GM12878 (cell line): ENCODE data around the gene AMDHD2. TPM values are rescaled to one million over a fixed set of nuclear protein-coding genes. Genes with fewer than 3 reads are reported as not detected.

Experiments
- ATAC-seq: fragments of 200-7000 bp; cut with Tn5 transposase; 3 replicates; pipeline ENCODE4 v1.9.1; 2020; ENCODE audit warnings: mild to moderate bottlenecking, moderate library complexity
- BruUV-seq: library from RNA; stranded (reverse); fragments of 400-500 nt; replicated peaks from 2 replicates; lab custom pipeline; 2021; lab: Mats Ljungman, UMichigan
- CTCF ChIA-PET: fragments of 300-600 bp; sonication (Branson Sonifier 250); formaldehyde crosslinking; extraction: SDS; loops from one replicate; lab custom pipeline; 2021; ENCODE audit warnings: inconsistent platforms; lab: Yijun Ruan, JAX
- POLR2A ChIA-PET: fragments of 350-600 bp; formaldehyde crosslinking; extraction: SDS; loops from one replicate; lab custom pipeline; 2021; ENCODE audit warnings: inconsistent platforms; lab: Charles Lee
- RAD21 ChIA-PET: fragments of 300-600 bp; sonication (Branson Sonifier 250); formaldehyde crosslinking; loops from one replicate; lab custom pipeline; 2023; ENCODE audit warnings: antibody characterized with exemption; ENCODE audit not compliant: unreplicated experiment; lab: Charles Lee
- SMC1A ChIA-PET: fragments of 300-600 bp; sonication (Branson Sonifier 250); formaldehyde crosslinking; loops from one replicate; lab custom pipeline; 2023; ENCODE audit not compliant: unreplicated experiment, uncharacterized antibody; lab: Charles Lee
- DNase-seq: peaks from one replicate; pipeline ENCODE4 v3.0.0-alpha.2; 2011; ENCODE audit warnings: low read depth, low spot score
- FAIRE-seq: peaks from 3 replicates; lab custom pipeline; 2011; peaks lifted over from hg19 to GRCh38; lab: Jason Lieb, UNC
- H2AFZ ChIP-seq: 2 replicates; pipeline ENCODE4 v1.6.0; 2011; ENCODE audit warnings: low read depth, low read length, control low read depth; ENCODE audit not compliant: control insufficient read depth
- H3K27ac ChIP-seq: 2 replicates; pipeline ENCODE4 v1.5.1; 2011; ENCODE audit warnings: control low read depth; ENCODE audit not compliant: control insufficient read depth, insufficient read depth
- H3K27me3 ChIP-seq, 2 experiments: replicated peaks in 1 of 2; 2 replicates each; pipeline versions ENCODE4 v1.6.0 to v1.6.1; 2011; ENCODE audit warnings: low read length in 1 of 2; ENCODE audit not compliant: control insufficient read depth in 2 of 2, insufficient read depth in 2 of 2
- H3K36me3 ChIP-seq, 2 experiments: 2 replicates each; pipeline ENCODE4 v1.5.1; 2011; ENCODE audit warnings: low read length in 1 of 2; ENCODE audit not compliant: control insufficient read depth in 2 of 2, insufficient read depth in 2 of 2
- H3K4me1 ChIP-seq: 2 replicates; pipeline ENCODE4 v1.6.1; 2011; ENCODE audit warnings: mild to moderate bottlenecking, low read length, moderate library complexity, mixed read lengths; ENCODE audit not compliant: control insufficient read depth, insufficient read depth
- H3K4me2 ChIP-seq: 2 replicates; pipeline ENCODE4 v1.6.0; 2011; ENCODE audit warnings: control low read depth; ENCODE audit not compliant: control insufficient read depth, insufficient read depth
- H3K4me3 ChIP-seq: fragments of 200-600 bp; sonication (generic); 2 replicates; pipeline ENCODE4 v1.5.1; 2016
- H3K79me2 ChIP-seq: 2 replicates; pipeline ENCODE4 v1.6.0; 2011; ENCODE audit warnings: low read length; ENCODE audit not compliant: control insufficient read depth, insufficient read depth
- H3K9ac ChIP-seq: 2 replicates; pipeline ENCODE4 v1.8.0; 2011; ENCODE audit warnings: low read length, control low read depth, mixed read lengths; ENCODE audit not compliant: control insufficient read depth, insufficient read depth
- H3K9me3 ChIP-seq: replicated peaks from 3 replicates; pipeline ENCODE4 v1.5.1; 2011; ENCODE audit warnings: mild to moderate bottlenecking, low read length; ENCODE audit not compliant: control insufficient read depth, insufficient read depth
- H4K20me1 ChIP-seq: 2 replicates; pipeline ENCODE4 v1.6.0; 2011; ENCODE audit not compliant: control insufficient read depth, insufficient read depth
- CREM ChIP-seq: IDR thresholded peaks from 2 replicates; pipeline ENCODE4 v1.6.1; 2014; ENCODE audit warnings: antibody characterized with exemption, low read depth
- KLF5 ChIP-seq: fragments of 450-650 bp; IDR thresholded peaks from 2 replicates; pipeline ENCODE4 v1.6.1; 2014; ENCODE audit warnings: mild to moderate bottlenecking; ENCODE audit not compliant: partially characterized antibody
- NR2C2 ChIP-seq: IDR thresholded peaks from 2 replicates; pipeline ENCODE4 v1.6.1; 2011; ENCODE audit warnings: borderline replicate concordance, low read depth; ENCODE audit not compliant: control insufficient read depth, insufficient read length
- PAX5 ChIP-seq: IDR thresholded peaks from 2 replicates; pipeline ENCODE4 v1.6.1; 2011; ENCODE audit warnings: low read depth, low read length, borderline replicate concordance
- SRF ChIP-seq, 2 experiments: IDR thresholded peaks; 2 replicates each; pipeline ENCODE4 v1.6.1; 2011; ENCODE audit warnings: low read depth in 2 of 2, low read length in 2 of 2, mild to moderate bottlenecking in 1 of 2, moderate library complexity in 1 of 2
- ZNF274 ChIP-seq: IDR thresholded peaks from one replicate; pipeline ENCODE4 v1.8.0; 2011; ENCODE audit not compliant: insufficient read length, insufficient read depth
- WGBS: methylation state at CpG from one replicate; pipeline ENCODE4 v1.1.6; 2016; ENCODE audit warnings: low lambda C conversion rate; ENCODE audit not compliant: insufficient replicate concordance, insufficient coverage; ENCODE audit errors: missing lambda C conversion rate; 5-methylcytosine and 5-hydroxymethylcytosine counted together
- in situ Hi-C: fragments of 300-500 bp; cut with MboI; formaldehyde crosslinking; loops from 9 replicates; pipeline ENCODE4 v1.14.3; 2018; ENCODE audit warnings: mixed read lengths
- intact Hi-C: fragments of 100-400 bp; cut with micrococcal nuclease; formaldehyde crosslinking; loops from one replicate; pipeline ENCODE4 v1.14.2; 2022; ENCODE audit not compliant: unreplicated experiment
- polyA plus RNA-seq, 11 experiments: library from polyadenylated mRNA; depleted of rRNA in 4 of 11; unstranded in 6 of 11; stranded (reverse) in 5 of 11; fragments of >200 nt; fragmentation: Nextera tagmentation in 4 of 11; fragmentation: Illumina TruSeq in 1 of 11; extraction: Ambion mirVana in 4 of 11; extraction: Trizol in 1 of 11; gene quantifications; 1 replicate in 1 of 11; 2 replicates in 10 of 11; pipeline versions ENCODE4 v1.2.1 to v1.2.3, GENCODE V29; 2011 to 2016; ENCODE audit warnings: inconsistent platforms in 2 of 11, missing spikeins in 2 of 11, low read depth in 1 of 11
- total RNA-seq, 4 experiments: library from RNA; depleted of rRNA in 3 of 4; stranded (reverse); fragments of >200 nt in 3 of 4; fragmentation: Illumina TruSeq in 1 of 4; extraction: Trizol in 1 of 4; gene quantifications; 2 replicates each; pipeline versions ENCODE4 v1.2.1 to v1.2.3, GENCODE V29; 2013 to 2021
- TF ChIP-seq, protein P1 (sequence below): IDR thresholded peaks from 2 replicates; pipeline ENCODE4 v1.6.1; 2012; ENCODE audit warnings: low read depth, low read length, improper control_type of control experiment
- TF ChIP-seq, protein P2 (sequence below): fragments of 450-650 bp; conservative IDR thresholded peaks from 2 replicates; pipeline ENCODE4 v1.6.1; 2017; ENCODE audit warnings: mild to moderate bottlenecking, moderate library complexity
- TF ChIP-seq, protein P3 (sequence below): IDR thresholded peaks from 2 replicates; pipeline ENCODE4 v1.6.1; 2011; ENCODE audit warnings: borderline replicate concordance, low read depth, mild to moderate bottlenecking, moderate library complexity, low read length; ENCODE audit not compliant: insufficient read depth, poor library complexity, severe bottlenecking
- TF ChIP-seq, protein P4 (sequence below): fragments of 450-650 bp; IDR thresholded peaks from 2 replicates; pipeline ENCODE4 v1.6.1; 2017; ENCODE audit warnings: low read depth, mild to moderate bottlenecking, moderate library complexity

Gene AMDHD2
- total and polyA plus RNA-seq, 10 of the 15 experiments (the other 5 are each of a cell fraction or from before 2014, with no cell fraction given), result 0.60 to 41.8 (median 24.3) TPM; not detected in 1

DNA sequence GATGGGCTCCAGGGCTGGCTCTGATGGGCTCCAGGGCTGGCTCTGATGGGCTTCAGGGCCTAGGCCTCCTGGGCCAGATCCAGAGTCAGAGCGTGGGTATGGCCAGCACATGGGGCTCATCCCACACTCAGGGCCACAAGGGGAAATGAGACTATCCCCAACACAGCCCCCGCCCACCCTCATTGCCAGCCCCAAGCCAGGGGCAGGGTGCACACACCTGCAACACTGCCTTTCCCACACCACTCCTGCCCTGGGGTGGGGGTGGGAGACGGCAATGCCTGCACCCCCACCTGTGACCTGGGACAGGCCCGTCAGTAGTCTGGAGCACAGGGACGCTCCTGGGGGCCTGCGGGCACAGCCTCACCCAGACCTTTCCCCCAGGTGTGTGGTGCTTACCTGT, 20.7 kb upstream of the AMDHD2 start:
- Histone ChIP-seq H3K79me2 (no peaks in the 10 kb centered on the region), H3K27me3 (no peaks in the 10 kb centered on the region), H3K4me2 (no peak overlapping the region), H3K36me3 (peaks cover 0 to 11% of the 10 kb centered on the region in 2 experiments; a peak in 2 of 4 replicates), H3K4me3 (no peak overlapping the region), H2AFZ (no peak overlapping the region), H4K20me1 (no peaks in the 10 kb centered on the region), H3K27ac (no peak overlapping the region), H3K9ac (no peak overlapping the region), H3K9me3 (no peaks in the 10 kb centered on the region), H3K4me1 (no peaks in the 10 kb centered on the region)
- TF ChIP-seq CREM (no peak), PAX5 (no peak), NR2C2 (no peak), ZNF274 (no peak), SRF (IDR thresholded peaks at IDR 0.05; ENCODE audit: low read depth in 2 of 2, low read length in 2 of 2) (no peak), KLF5 (no peak)
- TF ChIP-seq, protein P1, sequence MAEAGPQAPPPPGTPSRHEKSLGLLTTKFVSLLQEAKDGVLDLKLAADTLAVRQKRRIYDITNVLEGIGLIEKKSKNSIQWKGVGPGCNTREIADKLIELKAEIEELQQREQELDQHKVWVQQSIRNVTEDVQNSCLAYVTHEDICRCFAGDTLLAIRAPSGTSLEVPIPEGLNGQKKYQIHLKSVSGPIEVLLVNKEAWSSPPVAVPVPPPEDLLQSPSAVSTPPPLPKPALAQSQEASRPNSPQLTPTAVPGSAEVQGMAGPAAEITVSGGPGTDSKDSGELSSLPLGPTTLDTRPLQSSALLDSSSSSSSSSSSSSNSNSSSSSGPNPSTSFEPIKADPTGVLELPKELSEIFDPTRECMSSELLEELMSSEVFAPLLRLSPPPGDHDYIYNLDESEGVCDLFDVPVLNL, result no peak
- TF ChIP-seq, protein P2, sequence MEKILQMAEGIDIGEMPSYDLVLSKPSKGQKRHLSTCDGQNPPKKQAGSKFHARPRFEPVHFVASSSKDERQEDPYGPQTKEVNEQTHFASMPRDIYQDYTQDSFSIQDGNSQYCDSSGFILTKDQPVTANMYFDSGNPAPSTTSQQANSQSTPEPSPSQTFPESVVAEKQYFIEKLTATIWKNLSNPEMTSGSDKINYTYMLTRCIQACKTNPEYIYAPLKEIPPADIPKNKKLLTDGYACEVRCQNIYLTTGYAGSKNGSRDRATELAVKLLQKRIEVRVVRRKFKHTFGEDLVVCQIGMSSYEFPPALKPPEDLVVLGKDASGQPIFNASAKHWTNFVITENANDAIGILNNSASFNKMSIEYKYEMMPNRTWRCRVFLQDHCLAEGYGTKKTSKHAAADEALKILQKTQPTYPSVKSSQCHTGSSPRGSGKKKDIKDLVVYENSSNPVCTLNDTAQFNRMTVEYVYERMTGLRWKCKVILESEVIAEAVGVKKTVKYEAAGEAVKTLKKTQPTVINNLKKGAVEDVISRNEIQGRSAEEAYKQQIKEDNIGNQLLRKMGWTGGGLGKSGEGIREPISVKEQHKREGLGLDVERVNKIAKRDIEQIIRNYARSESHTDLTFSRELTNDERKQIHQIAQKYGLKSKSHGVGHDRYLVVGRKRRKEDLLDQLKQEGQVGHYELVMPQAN, result no peak
- TF ChIP-seq, protein P3, sequence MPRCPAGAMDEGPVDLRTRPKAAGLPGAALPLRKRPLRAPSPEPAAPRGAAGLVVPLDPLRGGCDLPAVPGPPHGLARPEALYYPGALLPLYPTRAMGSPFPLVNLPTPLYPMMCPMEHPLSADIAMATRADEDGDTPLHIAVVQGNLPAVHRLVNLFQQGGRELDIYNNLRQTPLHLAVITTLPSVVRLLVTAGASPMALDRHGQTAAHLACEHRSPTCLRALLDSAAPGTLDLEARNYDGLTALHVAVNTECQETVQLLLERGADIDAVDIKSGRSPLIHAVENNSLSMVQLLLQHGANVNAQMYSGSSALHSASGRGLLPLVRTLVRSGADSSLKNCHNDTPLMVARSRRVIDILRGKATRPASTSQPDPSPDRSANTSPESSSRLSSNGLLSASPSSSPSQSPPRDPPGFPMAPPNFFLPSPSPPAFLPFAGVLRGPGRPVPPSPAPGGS, result no peak
- TF ChIP-seq, protein P4, sequence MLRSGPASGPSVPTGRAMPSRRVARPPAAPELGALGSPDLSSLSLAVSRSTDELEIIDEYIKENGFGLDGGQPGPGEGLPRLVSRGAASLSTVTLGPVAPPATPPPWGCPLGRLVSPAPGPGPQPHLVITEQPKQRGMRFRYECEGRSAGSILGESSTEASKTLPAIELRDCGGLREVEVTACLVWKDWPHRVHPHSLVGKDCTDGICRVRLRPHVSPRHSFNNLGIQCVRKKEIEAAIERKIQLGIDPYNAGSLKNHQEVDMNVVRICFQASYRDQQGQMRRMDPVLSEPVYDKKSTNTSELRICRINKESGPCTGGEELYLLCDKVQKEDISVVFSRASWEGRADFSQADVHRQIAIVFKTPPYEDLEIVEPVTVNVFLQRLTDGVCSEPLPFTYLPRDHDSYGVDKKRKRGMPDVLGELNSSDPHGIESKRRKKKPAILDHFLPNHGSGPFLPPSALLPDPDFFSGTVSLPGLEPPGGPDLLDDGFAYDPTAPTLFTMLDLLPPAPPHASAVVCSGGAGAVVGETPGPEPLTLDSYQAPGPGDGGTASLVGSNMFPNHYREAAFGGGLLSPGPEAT, result no peak
- no TSS peak for BruUV-seq
- in situ Hi-C loops (loop anchor here (5.0 to 10.0 kb wide), 2 partner anchors 162 to 485 kb away; partner anchors contain the start of gene NPW), intact Hi-C loops (no loop called here)
- no peak for FAIRE-seq
- DNase-seq, result no peak
- ATAC-seq, result no peak
- POLR2A ChIA-PET, result no interaction called here
- 77% methylated on average over 6 of the region's 6 CpGs for WGBS
- RAD21 ChIA-PET, result no interaction called here
- SMC1A ChIA-PET, result interaction anchor here (2.5 kb wide), 1 partner anchor 69 kb away, joined by 17 read pairs; the partner anchor contains the start of gene CCNF
- CTCF ChIA-PET, result interaction anchor here (2.8 kb wide), 1 partner anchor 69 kb away, joined by 36 read pairs; the partner anchor contains the start of gene CCNF
